NCI-H187 treated with DMSO at 0.1 percent for 48 hours (cell line): ENCODE results near the gene SLC41A3.
"Not testable (repeated sequence)": the region's sequence is repeated elsewhere in the genome, so short reads cannot be mapped to it uniquely, and the experiment has no call there.

ENCODE experiments used
- DNase-seq: peaks from one replicate; lab custom pipeline; 2025; lab: John Stamatoyannopoulos, UW

SLC41A3 gene

GRCh38 chr3:126082362-126083137 is 1.4 kb downstream of the SLC41A3 start:
- DNase-seq: no peak

GRCh38 chr3:126081618-126082361 is 2.1 kb downstream of the SLC41A3 start:
- DNase-seq: no peak

GRCh38 chr3:126080970-126081369 is 3.0 kb downstream of the SLC41A3 start:
- no peak for DNase-seq

GRCh38 chr3:126078866-126079265 is 5.1 kb downstream of the SLC41A3 start:
- DNase-seq: no peak

- no peak for DNase-seq
These were observed 6.2 kb downstream of the SLC41A3 start for GRCh38 chr3:126077754-126078153.

- no peak for DNase-seq
These were observed 7.8 kb downstream of the SLC41A3 start for GRCh38 chr3:126076140-126076539.

- DNase-seq: no peak
These were observed 13.8 kb downstream of the SLC41A3 start for GRCh38 chr3:126070146-126070545.

GRCh38 chr3:126067959-126068358 is 16.0 kb downstream of the SLC41A3 start:
- DNase-seq: no peak

- not testable (repeated sequence) for DNase-seq
These were observed 17.2 kb downstream of the SLC41A3 start for GRCh38 chr3:126066676-126067075.

GRCh38 chr3:126065876-126066275 is 18.0 kb downstream of the SLC41A3 start:
- DNase-seq: no peak

GRCh38 chr3:126064627-126065258 is 19.2 kb downstream of the SLC41A3 start:
- DNase-seq: no peak

- no peak for DNase-seq
These were observed 20.5 kb downstream of the SLC41A3 start for GRCh38 chr3:126063358-126063965.

- no peak for DNase-seq
These were observed 22.5 kb downstream of the SLC41A3 start for GRCh38 chr3:126061301-126062032.

GRCh38 chr3:126060613-126061145 is 23.2 kb downstream of the SLC41A3 start:
- DNase-seq: no peak

GRCh38 chr3:126058666-126059065 is 25.3 kb downstream of the SLC41A3 start:
- no peak for DNase-seq

- DNase-seq: no peak
These were observed 26.0 kb downstream of the SLC41A3 start for GRCh38 chr3:126057936-126058335.

GRCh38 chr3:126057501-126057819 is 26.5 kb downstream of the SLC41A3 start:
- no peak for DNase-seq

- no peak for DNase-seq
These were observed 27.0 kb downstream of the SLC41A3 start for GRCh38 chr3:126056681-126057500.

GRCh38 chr3:126056088-126056487 is 27.8 kb downstream of the SLC41A3 start:
- DNase-seq: no peak

GRCh38 chr3:126054870-126055269 is 29.1 kb downstream of the SLC41A3 start:
- no peak for DNase-seq
